DMS153 treated with DMSO at 0.1 percent for 48 hours (cell line): ENCODE data around the gene FOXD4L6.
"Not testable (repeated sequence)": the region's sequence is repeated elsewhere in the genome, so short reads cannot be mapped to it uniquely, and the experiment has no call there.

Experiments used
- DNase-seq: peaks from one replicate; lab custom pipeline; 2025; ENCODE audit not compliant: unreplicated experiment; lab: John Stamatoyannopoulos, UW

FOXD4L6 gene

GRCh38 chr9:41104542-41104941, 23.9 kb downstream of the FOXD4L6 start:
- DNase-seq, result not testable (repeated sequence)

DNA sequence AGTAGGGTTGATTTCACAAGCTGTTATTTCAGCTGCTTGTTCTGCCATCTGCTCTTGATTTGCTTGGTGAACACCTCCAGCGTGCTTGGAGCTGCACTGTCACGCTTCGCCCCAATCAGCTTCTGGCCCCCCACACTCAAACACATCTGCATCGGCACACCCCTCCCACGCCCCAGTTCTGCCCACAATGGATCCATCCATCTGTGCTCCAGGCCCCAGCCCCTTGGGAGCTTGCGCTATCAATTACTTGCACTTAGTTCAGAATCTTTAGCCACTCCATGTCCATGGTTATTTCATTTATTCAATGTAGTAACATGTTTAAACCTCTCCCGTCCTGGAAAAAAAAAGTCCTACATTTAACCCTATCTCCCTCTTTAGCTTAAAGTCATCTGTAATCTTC, 28.0 kb downstream of the FOXD4L6 start:
- DNase-seq, result not testable (repeated sequence)

DNA sequence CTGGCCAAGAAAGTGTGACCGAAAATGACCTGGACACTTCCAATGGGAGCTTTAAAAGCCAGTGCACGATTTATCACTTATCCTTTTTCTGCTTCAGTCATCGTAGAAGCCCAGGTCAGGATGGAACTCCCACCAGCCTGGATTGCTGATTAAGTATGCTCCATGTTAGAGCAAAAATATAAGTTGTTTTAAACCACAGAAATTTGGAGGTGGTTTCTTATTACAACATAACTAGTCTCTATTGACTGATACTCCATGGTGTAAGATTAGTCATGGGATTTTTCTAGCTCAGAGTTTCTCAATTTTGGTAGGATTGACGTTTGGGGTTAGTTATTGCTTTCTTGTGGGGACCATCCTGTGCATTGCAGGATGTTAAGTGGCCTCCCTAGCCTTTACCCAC, 29.7 kb downstream of the FOXD4L6 start:
- DNase-seq, result not testable (repeated sequence)

DNA sequence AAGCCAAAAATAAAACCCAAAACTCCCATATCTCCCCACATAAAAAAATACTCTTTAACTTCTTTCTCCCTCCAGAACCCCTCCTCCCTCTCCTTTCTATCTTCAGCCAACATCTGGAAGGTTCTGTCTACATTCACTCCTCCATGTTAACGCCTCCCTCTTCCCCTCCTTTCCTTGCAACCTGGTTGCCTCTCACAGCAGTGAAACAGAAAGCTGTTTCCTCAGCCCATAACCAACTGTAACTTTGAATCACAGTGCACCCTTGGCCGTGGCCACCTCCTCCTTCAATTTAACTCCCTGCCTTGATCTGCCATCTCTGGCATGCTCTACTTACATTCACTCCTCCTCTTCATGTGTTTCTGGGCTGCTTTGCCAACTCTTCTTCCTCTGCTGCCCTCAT, 33.4 kb downstream of the FOXD4L6 start:
- not testable (repeated sequence) for DNase-seq

- not testable (repeated sequence) for DNase-seq
Observed at GRCh38 chr9:41094010-41094773, 34.3 kb downstream of the FOXD4L6 start.

GRCh38 chr9:41090922-41091321, 37.6 kb downstream of the FOXD4L6 start:
- not testable (repeated sequence) for DNase-seq

DNA sequence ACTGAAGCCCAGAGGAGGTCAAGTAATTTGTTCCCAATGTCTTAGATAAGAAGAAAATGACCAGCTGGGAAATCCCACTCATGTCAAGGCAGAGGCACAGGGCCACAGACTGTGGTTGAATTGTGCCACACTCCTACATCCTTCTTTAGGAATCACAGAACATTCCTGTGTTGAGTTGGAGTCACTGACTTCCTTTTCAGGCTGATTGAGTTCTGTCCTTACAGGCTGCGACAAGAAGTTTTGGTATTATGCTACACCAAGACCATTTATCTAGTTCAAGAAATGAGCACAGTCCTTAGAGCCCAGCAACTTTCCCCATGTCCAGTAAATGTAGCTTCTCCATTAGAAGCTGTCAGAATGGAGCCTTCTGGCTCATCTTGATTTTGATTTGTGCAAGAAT, 38.1 kb downstream of the FOXD4L6 start:
- not testable (repeated sequence) for DNase-seq

- not testable (repeated sequence) for DNase-seq
Observed at GRCh38 chr9:41088450-41089059, 39.9 kb downstream of the FOXD4L6 start.

DNA sequence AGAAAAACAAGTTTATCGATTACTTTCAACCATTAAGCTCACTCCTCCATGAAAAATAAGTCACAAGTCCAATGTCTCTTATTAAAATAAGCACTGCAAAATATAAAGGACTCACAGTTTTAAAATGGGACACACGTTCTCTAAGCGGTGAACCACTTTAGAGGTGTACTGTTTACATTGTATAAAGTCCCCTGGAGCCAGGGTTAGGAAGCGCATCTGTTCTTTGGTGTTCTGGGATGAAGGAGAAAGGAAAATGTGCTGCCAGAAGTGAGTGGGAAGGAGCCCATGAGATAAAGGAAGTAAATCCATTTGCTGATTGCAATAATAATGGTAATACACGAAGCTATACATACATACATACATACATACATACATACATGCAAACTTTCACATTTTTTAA, 40.6 kb downstream of the FOXD4L6 start:
- not testable (repeated sequence) for DNase-seq

DNA sequence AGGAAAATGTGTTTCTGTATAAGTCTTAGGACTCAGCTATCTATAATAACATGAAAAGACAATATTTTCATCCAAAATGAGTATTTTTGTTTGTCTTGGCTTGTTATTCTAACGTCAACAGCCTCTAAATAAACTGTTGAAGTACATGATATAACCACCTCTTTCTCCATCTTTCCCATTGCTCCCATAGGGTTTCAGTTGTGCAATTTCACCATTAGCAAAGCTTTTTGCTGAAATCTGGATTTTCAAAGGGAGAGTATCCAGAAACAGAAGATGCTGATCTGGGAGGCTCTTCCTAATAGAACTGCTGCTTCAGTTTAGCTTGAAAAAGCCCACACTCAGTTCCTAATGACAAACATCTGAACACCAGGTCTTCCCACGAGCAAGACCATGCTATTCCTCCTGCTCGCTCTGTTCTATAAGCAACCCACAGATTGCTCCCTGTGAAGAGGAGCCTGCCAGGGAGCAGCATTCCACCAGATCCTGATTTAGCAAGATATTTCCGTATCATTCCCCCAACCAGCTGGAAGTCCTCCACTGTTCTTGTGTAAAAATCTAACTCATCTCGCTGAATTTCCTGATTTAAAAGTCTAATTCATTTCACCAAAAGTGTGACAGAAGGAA, 41.2 kb downstream of the FOXD4L6 start:
- not testable (repeated sequence) for DNase-seq

DNA sequence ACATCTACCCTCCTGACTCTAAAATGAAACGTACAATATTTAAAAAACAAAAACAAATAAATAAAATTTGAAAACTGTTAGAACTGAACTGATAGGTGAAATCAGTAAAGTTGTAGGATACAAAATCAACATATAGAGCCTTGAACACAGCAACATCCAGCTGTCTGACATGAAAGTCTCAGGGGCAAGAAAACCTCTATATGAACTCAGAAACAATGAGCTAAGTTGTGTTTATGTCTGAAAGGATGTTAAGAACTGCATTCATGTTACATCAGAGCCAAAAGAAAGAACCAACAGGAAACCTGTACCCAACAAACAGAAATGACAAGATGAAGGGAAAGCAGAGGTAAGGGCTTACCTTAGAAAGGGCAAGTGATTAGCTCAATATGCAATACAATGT, 41.8 kb downstream of the FOXD4L6 start:
- DNase-seq, result not testable (repeated sequence)

DNA sequence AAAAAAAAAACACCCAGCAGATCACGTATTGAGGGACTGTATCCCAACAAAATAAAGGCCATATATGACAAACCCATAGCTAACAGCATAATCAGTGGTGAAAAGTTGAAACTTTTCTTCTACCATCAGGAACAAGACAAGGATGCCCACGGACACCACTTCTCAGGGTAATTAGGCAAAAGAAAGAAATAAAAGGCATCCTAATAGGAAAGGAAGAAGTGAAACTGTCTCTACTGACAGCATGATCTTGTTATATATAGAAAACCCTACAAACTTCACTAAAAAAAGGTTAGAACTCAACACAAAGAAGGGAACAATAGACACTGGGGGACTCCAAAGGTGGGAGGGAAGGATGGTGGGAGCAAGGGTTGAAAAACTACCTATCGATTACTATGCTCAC, 42.3 kb downstream of the FOXD4L6 start:
- not testable (repeated sequence) for DNase-seq

DNA sequence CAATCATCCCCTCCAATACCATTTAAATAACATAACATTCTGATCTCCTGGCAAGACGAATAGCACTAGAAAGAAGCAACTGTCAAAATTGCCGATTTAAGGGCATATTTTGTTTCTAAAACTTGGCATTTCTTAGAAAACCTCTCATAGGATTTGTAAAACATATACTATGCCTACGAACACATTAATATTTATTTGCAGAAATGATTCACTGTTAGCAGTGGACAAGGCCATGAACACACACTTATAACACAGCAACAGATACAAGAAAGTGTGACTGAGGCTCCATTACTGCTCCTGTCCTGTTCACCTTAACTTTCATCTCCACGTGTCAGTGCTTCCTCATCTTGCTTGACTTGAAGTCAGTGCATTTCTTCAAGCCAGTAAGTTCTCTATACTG, 46.1 kb downstream of the FOXD4L6 start:
- not testable (repeated sequence) for DNase-seq

DNA sequence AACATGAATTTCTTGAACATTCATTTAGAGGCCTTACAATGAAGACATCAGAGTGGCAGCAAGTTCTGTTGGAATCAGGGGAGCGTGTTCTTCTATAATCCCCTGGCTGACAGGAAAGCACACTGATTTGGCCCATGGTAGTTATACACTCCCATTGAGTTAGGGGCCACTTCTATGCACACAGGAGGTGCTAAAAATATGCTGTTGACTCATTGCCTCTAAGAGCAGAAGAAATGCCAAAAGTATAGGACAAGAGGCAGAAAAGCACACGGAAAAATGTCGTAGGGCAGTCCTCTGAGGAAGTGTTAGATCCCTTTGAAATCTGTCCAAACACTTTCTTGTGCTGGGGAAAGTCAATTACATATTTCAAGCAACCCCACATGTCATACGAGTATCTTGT, 49.0 kb downstream of the FOXD4L6 start:
- not testable (repeated sequence) for DNase-seq

- not testable (repeated sequence) for DNase-seq
Observed at GRCh38 chr9:41077586-41077985, 50.9 kb downstream of the FOXD4L6 start.
